Activated naive CD4-positive, alpha-beta T cell treated with anti-CD3 and anti-CD28 coated beads, Interleukin-2, amount 50 U/mL, for 72 hours (primary cell): Measurements from ENCODE around the gene FZR1. TPM values are rescaled to one million over a fixed set of nuclear protein-coding genes. Genes with fewer than 3 reads are reported as not detected.
A peak's percentile ranks its signal among the peaks of the same experiment; 100 is the strongest.

Experiments
- ATAC-seq, 2 donors: fragments of 150-1000 bp; cut with Tn5 transposase; 2 replicates each; pipeline ENCODE4 v1.10.0; 2021; ENCODE audit warnings: mild to moderate bottlenecking in 2 of 2, moderate library complexity in 2 of 2
- DNase-seq, 2 donors: peaks; one replicate each; pipeline ENCODE4 v3.0.0; 2021 to 2022; ENCODE audit warnings: low spot score in 2 of 2
- H3K27ac Mint-ChIP-seq, 2 donors: one replicate each; pipeline ENCODE4 v1.8.0; 2022; ENCODE audit warnings: mild to moderate bottlenecking in 2 of 2, mixed read lengths in 2 of 2
- H3K36me3 Mint-ChIP-seq, 2 donors: one replicate each; pipeline ENCODE4 v1.8.0; 2022; ENCODE audit warnings: mixed read lengths in 2 of 2
- H3K9me3 Mint-ChIP-seq, 2 donors: one replicate each; pipeline ENCODE4 v1.8.0; 2022; ENCODE audit warnings: mixed read lengths in 2 of 2
- total RNA-seq, 2 donors: library from RNA; stranded (reverse); gene quantifications; one replicate each; pipeline ENCODE4 v1.2.3, GENCODE V29; 2022

FZR1 gene
- total RNA-seq: 10 to 100 TPM; 52.4 to 73.5 TPM

GRCh38 chr19:3505598-3506383, at the start of gene FZR1:
Gene FZR1, plus strand, starts transcription at chr19:3506311. Its CDS starts 16,679 bp downstream, at chr19:3522990.
- Mint-ChIP-seq H3K27ac (peak within 1 kb of the TSS; percentile 91 to 95), H3K9me3 (peaks cover 0 to 3% of the 10 kb centered on the region in 2 donors), H3K36me3 (peaks cover 18 to 24% of the 10 kb centered on the region in 2 donors)
- ATAC-seq: peak; percentile 88 to 96
- DNase-seq: peak; percentile 100

DNA sequence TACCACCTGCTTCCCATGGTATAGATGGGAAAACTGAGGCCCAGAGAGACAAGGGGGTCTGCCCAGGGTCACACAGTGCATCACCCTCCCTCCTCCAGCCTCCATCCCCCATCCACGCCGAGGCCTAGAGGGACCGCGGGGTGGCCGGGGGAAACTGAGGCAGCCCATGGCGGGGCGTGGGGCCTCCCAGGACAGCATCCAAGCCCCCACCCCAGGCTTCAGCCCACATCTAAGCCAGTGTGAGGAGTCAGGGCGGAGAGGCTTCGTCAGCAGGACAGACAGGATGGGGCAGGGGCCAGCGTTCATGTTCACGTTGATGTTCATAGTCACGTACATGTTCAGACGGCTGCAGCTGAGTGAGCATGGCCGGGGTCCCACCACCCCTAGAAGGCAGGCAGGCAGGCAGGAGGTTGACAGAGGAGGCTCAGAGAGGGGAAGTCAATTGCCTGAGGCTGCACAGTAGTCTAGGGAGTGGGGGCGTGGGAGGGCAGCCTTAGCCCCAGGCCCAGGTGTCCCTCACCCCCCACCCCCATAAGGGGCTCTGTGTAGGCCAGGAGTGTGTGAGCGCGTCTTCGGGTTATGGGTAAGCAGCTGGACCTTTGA, 49.1 kb upstream of the FZR1 start:
- Mint-ChIP-seq H3K9me3 (no peaks in the 10 kb centered on the region), H3K36me3 (no peaks in the 10 kb centered on the region), H3K27ac (no peak overlapping the region)
- no peak for DNase-seq
- no peak for ATAC-seq

DNA sequence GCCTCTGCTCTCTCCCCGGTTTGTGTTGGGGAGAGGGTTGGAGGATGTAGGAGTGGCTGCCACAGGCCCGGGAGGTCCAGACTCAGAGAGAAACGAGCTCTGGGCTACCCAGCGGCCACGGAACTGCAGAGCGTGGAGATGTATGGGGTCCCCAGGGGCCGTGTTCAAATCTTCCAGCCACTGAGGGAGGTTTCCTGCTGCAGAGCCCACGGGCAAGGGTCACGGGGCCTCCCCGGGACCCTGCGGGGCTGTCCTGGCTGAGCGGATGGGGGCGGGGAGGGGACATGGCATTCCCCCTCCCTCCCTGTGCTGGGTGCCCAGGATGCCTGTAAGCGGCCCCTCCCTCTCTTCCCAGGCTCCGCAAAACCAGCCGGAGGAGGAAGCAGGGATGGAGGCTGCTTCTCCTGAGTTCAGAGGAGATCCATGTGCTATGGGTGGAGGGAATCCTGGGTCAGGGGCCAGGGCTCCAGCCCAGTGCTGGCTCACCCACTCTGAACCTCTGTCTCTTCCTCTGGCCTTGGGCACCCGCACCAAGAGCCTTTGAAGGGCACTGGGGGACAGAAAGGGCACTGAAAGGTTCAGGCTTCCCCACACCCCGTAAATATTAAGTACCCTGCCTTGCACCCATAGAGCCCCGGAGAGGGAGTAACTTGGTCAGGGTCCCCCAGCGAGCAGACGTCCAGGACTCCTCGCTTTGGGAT, 48.4 kb upstream of the FZR1 start:
- ATAC-seq: no peak
- no peak for DNase-seq
- Mint-ChIP-seq H3K9me3 (no peaks in the 10 kb centered on the region), H3K36me3 (peaks cover 0 to 3% of the 10 kb centered on the region in 2 donors), H3K27ac (no peak overlapping the region)

DNA sequence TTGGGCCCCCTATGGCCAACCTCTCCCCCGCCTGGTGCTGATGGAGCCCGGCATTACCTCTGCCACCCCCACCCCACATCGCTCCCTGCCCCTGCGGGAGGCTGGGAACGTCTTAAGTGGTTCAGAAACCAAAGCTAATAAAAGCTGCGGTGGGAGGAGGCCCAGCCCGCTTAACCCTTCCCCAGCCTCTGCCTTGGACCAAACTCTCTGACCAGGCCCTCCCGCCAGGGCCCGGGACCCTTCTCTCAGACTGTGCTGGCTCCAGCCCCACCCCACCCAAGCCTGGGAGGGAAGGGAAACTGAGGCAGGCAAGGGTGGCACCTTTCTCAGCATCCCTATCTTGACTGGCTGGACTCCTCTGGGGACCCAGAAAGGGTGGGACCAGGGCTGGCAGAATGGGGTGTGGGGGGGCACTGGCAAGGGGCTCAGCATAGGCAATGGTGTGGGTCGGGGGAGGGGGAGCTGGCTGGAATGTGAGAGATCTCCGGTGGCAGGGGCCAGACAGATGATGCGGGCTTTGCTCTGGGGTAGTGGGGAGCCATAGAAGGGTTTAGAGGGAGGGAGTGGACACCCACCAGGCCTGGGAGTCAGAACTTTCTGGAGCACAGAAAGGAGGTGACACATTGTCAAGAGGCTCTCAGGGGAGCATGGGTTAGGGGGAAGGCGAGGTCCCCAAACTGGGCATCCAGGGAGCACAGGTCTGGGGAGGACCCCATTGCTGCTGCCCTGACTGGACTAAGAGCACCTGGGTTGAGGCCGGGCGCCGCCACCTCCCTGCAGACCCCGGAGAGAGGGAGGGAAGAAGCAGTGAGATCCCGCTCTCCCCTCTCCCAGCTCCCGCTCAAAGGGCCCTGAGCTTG, 47.7 kb upstream of the FZR1 start:
- ATAC-seq (no peak), DNase-seq (no peak)
- Mint-ChIP-seq H3K36me3 (peaks cover 0 to 4% of the 10 kb centered on the region in 2 donors), H3K9me3 (no peaks in the 10 kb centered on the region), H3K27ac (peak overlapping the region in 1 of 2 donors; percentile 37)

DNA sequence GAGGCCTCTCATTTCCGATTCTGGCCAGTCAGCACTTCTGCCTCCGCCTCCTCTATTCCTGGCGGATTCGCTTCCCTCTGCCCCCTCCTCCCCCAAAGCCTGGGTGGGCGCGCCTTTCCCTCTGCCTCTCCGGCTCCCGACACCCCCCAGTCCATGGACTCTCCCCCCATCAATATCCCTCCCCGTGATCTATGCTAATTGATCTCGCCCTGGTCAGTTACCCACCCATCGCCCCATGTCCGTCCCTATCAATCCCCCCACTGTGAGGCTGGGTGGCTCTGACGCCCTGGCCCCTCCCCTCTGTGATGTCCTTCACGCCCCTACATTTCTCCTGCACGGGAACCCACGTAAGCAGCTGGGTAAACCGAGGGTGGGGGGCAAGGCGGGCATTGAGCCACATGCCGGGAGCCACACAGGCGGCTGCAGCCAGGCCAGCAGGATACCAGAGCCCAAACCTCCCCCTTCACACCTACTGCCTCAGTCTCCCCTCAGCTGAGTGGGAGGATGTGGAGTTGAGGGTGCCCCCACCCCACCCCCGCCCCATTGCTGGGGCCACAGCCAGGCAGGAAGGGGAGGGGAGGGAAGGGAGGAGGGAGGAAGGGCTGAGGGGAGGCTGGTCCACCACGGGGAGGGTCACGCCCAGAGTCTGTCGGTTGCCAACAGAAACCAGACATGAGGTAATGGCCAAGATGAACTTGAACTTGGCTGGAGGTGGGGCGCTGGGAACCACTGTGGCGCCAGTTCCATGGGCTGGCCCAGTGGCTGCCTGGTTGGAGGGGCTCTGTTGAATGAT, 46.8 kb upstream of the FZR1 start:
- no peaks in the 10 kb centered on the region for H3K9me3 Mint-ChIP-seq
- H3K36me3 Mint-ChIP-seq: peaks cover 0 to 4% of the 10 kb centered on the region in 2 donors
- DNase-seq (no peak), ATAC-seq (no peak)
- H3K27ac Mint-ChIP-seq: no peak overlapping the region

GRCh38 chr19:3459965-3460582, 46.0 kb upstream of the FZR1 start:
- DNase-seq (no peak), ATAC-seq (no peak)
- Mint-ChIP-seq H3K36me3 (peaks cover 0 to 4% of the 10 kb centered on the region in 2 donors), H3K27ac (no peak overlapping the region), H3K9me3 (no peaks in the 10 kb centered on the region)

GRCh38 chr19:3462991-3463713, 43.0 kb upstream of the FZR1 start:
- H3K9me3 Mint-ChIP-seq: peaks cover 0 to 4% of the 10 kb centered on the region in 2 donors
- ATAC-seq: no peak
- DNase-seq: no peak
- H3K27ac Mint-ChIP-seq: no peak overlapping the region
- H3K36me3 Mint-ChIP-seq: peaks cover 0 to 4% of the 10 kb centered on the region in 2 donors

DNA sequence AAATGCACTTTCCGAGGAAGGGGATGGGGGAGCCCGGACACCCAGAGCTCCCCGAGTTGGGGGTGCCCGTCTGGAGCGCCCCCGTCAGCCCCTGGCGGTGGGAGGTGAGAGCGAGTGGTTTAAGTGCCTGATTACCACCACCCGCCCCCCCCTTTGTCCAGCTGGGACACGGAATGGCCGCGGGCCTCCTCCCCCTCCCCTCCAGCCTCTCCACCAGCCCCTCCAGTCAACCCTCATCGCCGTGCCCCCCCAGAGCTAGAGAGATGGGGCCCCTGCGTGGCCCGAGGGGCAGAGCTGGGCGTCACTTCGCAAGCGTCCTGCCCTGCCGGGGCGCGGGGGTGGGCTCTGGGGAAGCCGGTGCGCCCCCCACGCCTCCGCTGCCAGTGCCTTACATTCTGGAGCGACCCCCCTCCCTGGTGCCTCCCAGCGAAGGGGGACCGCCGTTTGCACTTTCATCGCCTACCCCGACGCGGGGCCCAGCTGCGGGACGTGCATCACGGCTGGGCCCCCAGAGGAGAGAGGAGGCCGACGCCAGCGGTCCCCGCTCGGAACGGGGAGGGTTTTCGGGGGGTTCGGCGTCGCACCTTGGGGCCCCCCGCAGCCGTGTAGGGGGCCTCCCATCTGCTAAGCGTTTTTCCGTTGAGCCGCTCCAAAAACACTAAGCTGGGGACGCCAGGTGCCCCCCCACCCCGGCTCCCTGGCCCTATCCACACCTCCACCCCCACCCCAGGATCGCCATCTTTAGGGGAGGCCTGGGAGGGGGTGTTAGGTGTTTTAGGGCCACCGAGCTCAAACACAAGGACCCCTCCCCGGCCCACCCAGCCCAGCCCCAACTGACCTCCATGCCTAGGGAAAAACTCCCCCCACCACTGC, 42.2 kb upstream of the FZR1 start:
- ATAC-seq: no peak
- H3K9me3 Mint-ChIP-seq: peaks cover 0 to 9% of the 10 kb centered on the region in 2 donors
- peaks cover 0 to 10% of the 10 kb centered on the region in 2 donors for H3K36me3 Mint-ChIP-seq
- no peak overlapping the region for H3K27ac Mint-ChIP-seq
- DNase-seq: no peak

DNA sequence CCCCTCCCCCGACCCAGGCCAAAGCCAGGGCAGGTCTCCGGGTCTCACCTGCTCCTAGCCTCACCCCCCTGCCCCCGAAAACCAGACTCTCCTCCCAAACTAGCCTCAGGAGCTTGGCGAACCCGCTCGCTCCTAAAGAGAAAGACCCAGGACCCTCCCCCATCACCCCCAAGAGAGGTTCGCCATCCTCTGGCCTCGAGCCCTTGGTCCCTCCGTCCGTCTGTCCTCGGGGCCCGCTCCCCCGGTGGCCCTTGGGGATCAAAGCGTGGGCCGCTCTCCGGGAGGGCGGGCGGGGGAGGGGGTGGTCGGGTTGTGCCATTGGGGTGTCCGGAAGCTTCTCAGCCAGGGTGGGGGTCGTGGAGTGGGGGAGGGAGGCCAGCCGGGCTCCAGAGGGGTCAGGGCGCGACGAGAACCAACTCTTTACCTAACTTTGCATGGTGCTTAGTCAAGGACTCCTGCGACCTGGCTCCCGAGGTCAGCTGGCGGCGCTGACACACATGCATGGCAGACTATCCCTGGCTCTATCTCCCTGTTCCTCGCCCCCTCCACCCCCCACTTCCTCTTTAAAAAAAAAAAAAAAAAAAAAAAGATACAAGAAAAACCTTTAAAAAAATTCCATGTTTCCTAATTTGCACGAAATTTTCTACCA, 41.4 kb upstream of the FZR1 start:
- ATAC-seq (no peak), DNase-seq (no peak)
- peaks cover 0 to 9% of the 10 kb centered on the region in 2 donors for H3K9me3 Mint-ChIP-seq
- H3K27ac Mint-ChIP-seq: no peak overlapping the region
- H3K36me3 Mint-ChIP-seq: peaks cover 0 to 10% of the 10 kb centered on the region in 2 donors

- H3K36me3 Mint-ChIP-seq: peaks cover 0 to 10% of the 10 kb centered on the region in 2 donors
- DNase-seq (no peak), ATAC-seq (no peak)
- H3K27ac Mint-ChIP-seq: peak overlapping the region in 1 of 2 donors; percentile 52
- H3K9me3 Mint-ChIP-seq: peaks cover 0 to 9% of the 10 kb centered on the region in 2 donors
These were observed 40.6 kb upstream of the FZR1 start for GRCh38 chr19:3465552-3465951.

DNA sequence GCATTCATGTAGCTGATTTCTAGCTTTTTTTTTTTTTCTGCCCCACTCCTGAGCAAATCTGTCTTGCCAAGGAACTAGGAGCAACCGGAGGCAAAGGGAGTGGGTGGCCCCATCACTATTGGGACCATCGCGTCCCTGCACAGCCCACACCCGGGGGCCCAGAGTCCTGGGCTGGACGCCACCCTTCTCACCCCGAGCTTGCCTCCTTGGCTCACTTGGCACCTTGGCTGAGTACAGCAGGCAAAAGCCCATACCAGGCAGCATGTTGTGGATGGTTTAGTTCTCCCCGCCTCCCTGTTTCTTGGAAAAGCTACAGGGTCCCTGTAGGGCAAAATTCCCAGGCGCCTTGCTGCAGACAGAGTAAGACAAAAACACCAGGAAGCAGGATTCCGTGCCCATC, 39.5 kb upstream of the FZR1 start:
- DNase-seq (no peak), ATAC-seq (no peak)
- no peak overlapping the region for H3K27ac Mint-ChIP-seq
- peaks cover 0 to 9% of the 10 kb centered on the region in 2 donors for H3K9me3 Mint-ChIP-seq
- peaks cover 0 to 10% of the 10 kb centered on the region in 2 donors for H3K36me3 Mint-ChIP-seq

DNA sequence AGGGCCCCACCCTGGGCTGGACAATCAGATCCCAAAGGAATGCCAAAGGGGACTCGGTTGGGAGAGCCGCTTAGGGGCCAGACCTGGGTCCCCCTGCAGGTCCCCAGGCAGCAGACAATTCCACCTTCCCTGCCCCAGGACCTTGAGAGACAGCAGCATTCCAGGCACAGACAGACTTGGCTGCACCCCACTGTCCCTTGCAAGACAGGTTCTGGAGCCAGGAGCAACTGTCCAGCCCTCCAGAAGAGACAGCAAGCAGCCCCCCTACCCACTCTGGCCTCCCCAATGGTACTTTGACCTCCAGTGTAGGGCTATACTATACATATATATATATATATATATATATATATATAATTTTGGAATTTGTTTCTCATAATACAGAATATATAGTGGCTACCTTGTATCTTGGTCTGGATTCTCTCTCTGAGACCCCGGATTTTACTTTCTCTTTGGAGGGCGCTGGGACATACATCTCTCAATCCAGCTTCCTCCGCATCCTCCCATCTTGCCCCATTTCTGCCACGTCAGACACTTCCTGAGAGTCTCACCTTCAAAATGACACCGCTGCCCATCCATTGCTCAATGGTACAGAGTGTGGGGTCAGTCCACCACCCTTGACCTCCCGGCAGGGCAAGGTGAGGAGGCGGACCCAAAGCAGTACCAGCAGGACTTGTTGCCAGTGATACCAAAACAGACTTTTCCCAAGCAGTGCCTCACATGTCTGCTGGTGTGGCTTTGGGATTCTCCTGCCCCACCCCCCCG, 38.5 kb upstream of the FZR1 start:
- H3K9me3 Mint-ChIP-seq: peaks cover 0 to 9% of the 10 kb centered on the region in 2 donors
- ATAC-seq (no peak), DNase-seq (no peak)
- H3K36me3 Mint-ChIP-seq: peaks cover 0 to 8% of the 10 kb centered on the region in 2 donors
- no peak overlapping the region for H3K27ac Mint-ChIP-seq

- ATAC-seq (no peak), DNase-seq (no peak)
- H3K36me3 Mint-ChIP-seq: peaks cover 0 to 6% of the 10 kb centered on the region in 2 donors
- no peak overlapping the region for H3K27ac Mint-ChIP-seq
- peaks cover 0 to 9% of the 10 kb centered on the region in 2 donors for H3K9me3 Mint-ChIP-seq
These were observed 37.9 kb upstream of the FZR1 start for GRCh38 chr19:3468211-3468610.
